Purkinje cell (primary cell): ENCODE data around the gene AHSA1. TPM values are rescaled to one million over a fixed set of nuclear protein-coding genes. Genes with fewer than 3 reads are reported as not detected.

ENCODE experiments used
- polyA plus RNA-seq: library from polyadenylated mRNA; unstranded; fragments of >200 nt; fragmentation: Nextera tagmentation; gene quantifications from 2 replicates; pipeline ENCODE4 v1.2.1, GENCODE V29; 2014

AHSA1 gene
- polyA plus RNA-seq = 247 and 323 TPM in 2 replicates

GRCh38 chr14:77457522-77458248 lies at the start of gene AHSA1, which contains the start of gene VIPAS39:
AHSA1 (plus strand) TSS chr14:77458093; CDS start chr14:77458190, 97 bp downstream.
VIPAS39 (minus strand) TSS chr14:77457601; CDS start chr14:77454102, 3,499 bp downstream.

GRCh38 chr14:77423423-77423822 lies 34.5 kb upstream of the AHSA1 start, which contains the start of gene NOXRED1:
NOXRED1 (minus strand) TSS chr14:77423523; CDS start chr14:77422889, 634 bp downstream.

GRCh38 chr14:77498120-77498979 lies 40.5 kb downstream of the AHSA1 start, which contains the start of gene ISM2:
ISM2 (minus strand) TSS chr14:77498816; CDS start chr14:77498793, 23 bp downstream.

Other genes with a start within 250 kb of the AHSA1 start
- 0.59 TPM in 1 of 2 replicates, not detected in the other for gene NGB, start 186.9 kb upstream of the AHSA1 start, polyA plus RNA-seq
- 0.62 and 1.1 TPM in 2 replicates for gene POMT2, start 137.2 kb upstream of the AHSA1 start, polyA plus RNA-seq
- gene GSTZ1, start 137.1 kb upstream of the AHSA1 start, polyA plus RNA-seq = 3.2 and 6.5 TPM in 2 replicates
- 50.6 and 64.2 TPM in 2 replicates for gene TMED8, start 81.0 kb upstream of the AHSA1 start, polyA plus RNA-seq
- 37.4 and 37.8 TPM in 2 replicates for gene SAMD15, start 80.7 kb upstream of the AHSA1 start, polyA plus RNA-seq
- gene NOXRED1, start 34.6 kb upstream of the AHSA1 start, polyA plus RNA-seq = 0.60 TPM in 1 of 2 replicates, not detected in the other
- gene VIPAS39, start 492 bp upstream of the AHSA1 start, polyA plus RNA-seq = 13.4 and 19.5 TPM in 2 replicates
- not detected in 2 replicates for gene ISM2, start 40.7 kb downstream of the AHSA1 start, polyA plus RNA-seq
- 30.0 and 41.5 TPM in 2 replicates for gene SPTLC2, start 158.5 kb downstream of the AHSA1 start, polyA plus RNA-seq
- gene ALKBH1, start 249.9 kb downstream of the AHSA1 start, polyA plus RNA-seq = 1.8 and 1.9 TPM in 2 replicates